Psoas muscle (tissue), 8 donors: ENCODE data around the gene CCDC102A. TPM values are rescaled to one million over a fixed set of nuclear protein-coding genes. Genes with fewer than 3 reads are reported as not detected.

Experiments used
- ATAC-seq, 4 donors: fragments of 200-7000 bp; cut with Tn5 transposase; one replicate each; pipeline ENCODE4 v1.9.1; 2020; ENCODE audit warnings: moderate library complexity in 3 of 4, mild to moderate bottlenecking in 2 of 4
- DNase-seq, 2 donors: peaks; one replicate each; pipeline ENCODE4 v3.0.0-alpha.2; 2020
- H3K27ac ChIP-seq: fragments of 200-600 bp; one replicate; pipeline ENCODE4 v1.8.0; 2022
- H3K27me3 ChIP-seq, 3 donors: fragments of 200-600 bp in 1 of 3; one replicate each; pipeline versions ENCODE4 v1.6.1 to v1.8.0; 2013 to 2022; ENCODE audit warnings: low read length in 2 of 3, mild to moderate bottlenecking in 2 of 3, moderate library complexity in 1 of 3; ENCODE audit not compliant: insufficient read depth in 3 of 3
- H3K36me3 ChIP-seq, 2 donors: fragments of 200-600 bp in 1 of 2; one replicate each; pipeline versions ENCODE4 v1.6.1 to v1.8.0; 2013 to 2022; ENCODE audit warnings: low read depth in 1 of 2, mild to moderate bottlenecking in 1 of 2, moderate library complexity in 1 of 2; ENCODE audit not compliant: insufficient read depth in 1 of 2
- H3K4me1 ChIP-seq: fragments of 200-600 bp; one replicate; pipeline ENCODE4 v1.8.0; 2022
- H3K4me3 ChIP-seq: fragments of 200-600 bp; one replicate; pipeline ENCODE4 v1.8.0; 2022; ENCODE audit warnings: mild to moderate bottlenecking
- H3K9me3 ChIP-seq: fragments of 200-600 bp; one replicate; pipeline ENCODE4 v1.8.0; 2022
- CTCF ChIP-seq: fragments of 200-600 bp; IDR thresholded peaks from one replicate; pipeline ENCODE4 v1.8.0; 2022; ENCODE audit warnings: antibody characterized with exemption
- WGBS, 3 donors: extraction: QIAGEN DNeasy Blood & Tissue Kit; methylation state at CpG; one replicate each; pipeline versions ENCODE4 v1.1.6 to v1.1.7; 2013; 5-methylcytosine and 5-hydroxymethylcytosine counted together
- intact Hi-C, 2 donors: fragments of 100-400 bp; cut with DNase I; formaldehyde crosslinking; loops; one replicate each; pipeline versions ENCODE4 v1.11.0 to v1.14.2; 2022
- polyA plus RNA-seq, 3 donors: library from polyadenylated mRNA; stranded (reverse); fragments of 200-250 nt; gene quantifications; one replicate each; pipeline ENCODE4 v1.2.3, GENCODE V29; 2013
- total RNA-seq, 4 donors: library from RNA; stranded (reverse); fragmentation: NEBNext Ultra II Directional in 2 of 4; extraction: Animal tissue kit (Norgen Biotek cat#: 25700) in 2 of 4; gene quantifications; one replicate each; pipeline versions ENCODE4 v1.2.1 to v1.2.4, GENCODE V29; 2021 to 2023
- donor health status: healthy with polysubstance abuse.
- donor health status: DM: no; HTN: no; CAD: no; lungs with moderate emphysema.
- donor health status: Bipolar disorder and iron deficiency.
- donor health status: healthy.
- donor health status: DM: yes; HTN: yes; CAD: no.
- donor health status: DM: no; HTN: no; CAD: no.
- donor health status: DM: no; HTN: no; CAD: no.
- donor health status: DM: yes; HTN: yes; CAD: no.

CCDC102A gene
- total and polyA plus RNA-seq, 7 donors = 0.95 to 2.4 (median 1.7) TPM

- no peaks in the 10 kb centered on the region for H3K27me3 ChIP-seq
- no peak overlapping the region for H3K27ac ChIP-seq
- ATAC-seq = no peak
- no peak for DNase-seq
- 76 to 82% (median 80%) methylated on average over 7 to 8 of the region's 8 CpGs for WGBS, 3 donors
- intact Hi-C loops = no loop called here
- H3K4me3 ChIP-seq = no peak overlapping the region
- peaks cover 14% of the 10 kb centered on the region for H3K4me1 ChIP-seq
- no peak for TF ChIP-seq CTCF
- no peaks in the 10 kb centered on the region for H3K36me3 ChIP-seq
- no peaks in the 10 kb centered on the region for H3K9me3 ChIP-seq
Observed at GRCh38 chr16:57484515-57485005, 51.8 kb downstream of the CCDC102A start.

- TF ChIP-seq CTCF = no peak
- 68 to 78% (median 77%) methylated on average over 19 of the region's 19 CpGs for WGBS, 3 donors
- Histone ChIP-seq H3K27ac (no peak overlapping the region), H3K9me3 (no peaks in the 10 kb centered on the region), H3K4me1 (peaks cover 14% of the 10 kb centered on the region), H3K36me3 (no peaks in the 10 kb centered on the region), H3K27me3 (no peaks in the 10 kb centered on the region), H3K4me3 (no peak overlapping the region)
- DNase-seq = peak in 1 of 2 donors; percentile 41
- intact Hi-C loops = no loop called here
- no peak for ATAC-seq
Observed at GRCh38 chr16:57483725-57484514, 52.5 kb downstream of the CCDC102A start.

GRCh38 chr16:57482845-57483545 is 53.4 kb downstream of the CCDC102A start:
- ATAC-seq = no peak
- no peaks in the 10 kb centered on the region for H3K9me3 ChIP-seq
- no peak overlapping the region for H3K4me3 ChIP-seq
- intact Hi-C loops = no loop called here
- no peak overlapping the region for H3K27ac ChIP-seq
- TF ChIP-seq CTCF = no peak
- H3K4me1 ChIP-seq = peaks cover 14% of the 10 kb centered on the region
- no peaks in the 10 kb centered on the region for H3K27me3 ChIP-seq
- peak in 1 of 2 donors; percentile 49 for DNase-seq
- 77 to 86% (median 82%) methylated on average over 13 to 14 of the region's 14 CpGs for WGBS, 3 donors
- no peaks in the 10 kb centered on the region for H3K36me3 ChIP-seq

GRCh38 chr16:57481421-57481820 is 55.0 kb downstream of the CCDC102A start:
- H3K4me1 ChIP-seq = peaks cover 10% of the 10 kb centered on the region
- 86 to 87% (median 86%) methylated on average over 4 of the region's 4 CpGs for WGBS, 3 donors

More at GRCh38 chr16:57481421-57481820, 55.0 kb downstream of the CCDC102A start:
- TF ChIP-seq CTCF = no peak
- H3K36me3 ChIP-seq = no peaks in the 10 kb centered on the region
- no peak overlapping the region for H3K27ac ChIP-seq
- ATAC-seq (no peak), DNase-seq (no peak)
- H3K4me3 ChIP-seq = no peak overlapping the region
- intact Hi-C loops = no loop called here
- H3K9me3 ChIP-seq = no peaks in the 10 kb centered on the region
- no peaks in the 10 kb centered on the region for H3K27me3 ChIP-seq
